ENCODE data around the gene UBQLN3.

The UBQLN3 gene

GRCh38 chr11:5509803-5510202 is at the start of gene UBQLN3:
Gene UBQLN3 (minus strand): TSS chr11:5509957. CDS start chr11:5509558, 399 bp downstream.
- DNase-seq (ENCODE audit: low spot score) = no peak

- DNase-seq (ENCODE audit: low spot score) = no peak
Measured at GRCh38 chr11:5557751-5558150, 48.0 kb upstream of the UBQLN3 start.

GRCh38 chr11:5556596-5557188 is 46.9 kb upstream of the UBQLN3 start:
- DNase-seq (ENCODE audit: low spot score) = no peak

- no peak for DNase-seq (ENCODE audit: low spot score)
Measured at GRCh38 chr11:5553343-5553742, 43.6 kb upstream of the UBQLN3 start.

GRCh38 chr11:5550440-5551095 is 40.8 kb upstream of the UBQLN3 start:
- DNase-seq (ENCODE audit: low spot score) = no peak

GRCh38 chr11:5548440-5548839 is 38.7 kb upstream of the UBQLN3 start, which contains the start of gene OR52H1:
Gene OR52H1 (minus strand): TSS chr11:5548540. CDS start chr11:5545505, 3,035 bp downstream.
- DNase-seq (ENCODE audit: low spot score) = no peak

- no peak for DNase-seq (ENCODE audit: low spot score)
Measured at GRCh38 chr11:5547982-5548381, 38.2 kb upstream of the UBQLN3 start.

GRCh38 chr11:5546457-5546856 is 36.7 kb upstream of the UBQLN3 start:
- DNase-seq (ENCODE audit: low spot score) = no peak

- no peak for DNase-seq (ENCODE audit: low spot score)
Measured at GRCh38 chr11:5541427-5541826, 31.7 kb upstream of the UBQLN3 start.

GRCh38 chr11:5536482-5536881 is 26.7 kb upstream of the UBQLN3 start:
- DNase-seq (ENCODE audit: low spot score) = no peak

- no peak for DNase-seq (ENCODE audit: low spot score)
Measured at GRCh38 chr11:5534046-5534445, 24.3 kb upstream of the UBQLN3 start.

- no peak for DNase-seq (ENCODE audit: low spot score)
Measured at GRCh38 chr11:5531053-5531831, 21.5 kb upstream of the UBQLN3 start.

- no peak for DNase-seq (ENCODE audit: low spot score)
Measured at GRCh38 chr11:5528495-5528894, 18.7 kb upstream of the UBQLN3 start.

- DNase-seq (ENCODE audit: low spot score) = no peak
Measured at GRCh38 chr11:5527716-5528115, 18.0 kb upstream of the UBQLN3 start.

GRCh38 chr11:5524756-5525155 is 15.0 kb upstream of the UBQLN3 start:
- no peak for DNase-seq (ENCODE audit: low spot score)

GRCh38 chr11:5522308-5522707 is 12.6 kb upstream of the UBQLN3 start:
- no peak for DNase-seq (ENCODE audit: low spot score)

- no peak for DNase-seq (ENCODE audit: low spot score)
Measured at GRCh38 chr11:5521540-5521939, 11.8 kb upstream of the UBQLN3 start.

- no peak for DNase-seq (ENCODE audit: low spot score)
Measured at GRCh38 chr11:5516599-5516998, 6.8 kb upstream of the UBQLN3 start, which contains the start of gene UBQLNL. Gene UBQLNL (minus strand): TSS chr11:5516699. CDS start chr11:5516441, 258 bp downstream.

- DNase-seq (ENCODE audit: low spot score) = no peak
Measured at GRCh38 chr11:5514841-5515240, 5.1 kb upstream of the UBQLN3 start.

- no peak for DNase-seq (ENCODE audit: low spot score)
Measured at GRCh38 chr11:5508605-5509004, 1.2 kb downstream of the UBQLN3 start.

GRCh38 chr11:5507933-5508305 is 1.8 kb downstream of the UBQLN3 start:
- DNase-seq (ENCODE audit: low spot score) = no peak

- no peak for DNase-seq (ENCODE audit: low spot score)
Measured at GRCh38 chr11:5507177-5507932, 2.4 kb downstream of the UBQLN3 start.

Measured in left forelimb (tissue), 1 donor.